CD4-positive, alpha-beta T cell treated with Interleukin-15 for 4 hours (primary cell): ENCODE results near the gene C16orf54.
"Not testable (repeated sequence)": the region's sequence is repeated elsewhere in the genome, so short reads cannot be mapped to it uniquely, and the experiment has no call there.

ENCODE experiments used
- DNase-seq: peaks from one replicate; pipeline ENCODE4 v3.0.0-alpha.2; 2020; ENCODE audit warnings: low spot score

The C16orf54 gene

GRCh38 chr16:29739927-29740629 is 5.7 kb downstream of the C16orf54 start:
- not testable (repeated sequence) for DNase-seq

GRCh38 chr16:29738514-29738913 is 7.3 kb downstream of the C16orf54 start:
- peak; percentile 79 for DNase-seq

- no peak for DNase-seq
Observed at GRCh38 chr16:29737713-29738112, 8.1 kb downstream of the C16orf54 start.

- DNase-seq, result no peak
Observed at GRCh38 chr16:29736764-29737163, 9.0 kb downstream of the C16orf54 start.

GRCh38 chr16:29736112-29736511 is 9.7 kb downstream of the C16orf54 start:
- no peak for DNase-seq

- DNase-seq, result no peak
Observed at GRCh38 chr16:29734786-29735185, 11.0 kb downstream of the C16orf54 start.

- DNase-seq, result peak; percentile 18
Observed at GRCh38 chr16:29731768-29732601, 13.8 kb downstream of the C16orf54 start.

GRCh38 chr16:29730649-29731048 is 15.1 kb downstream of the C16orf54 start:
- no peak for DNase-seq

- DNase-seq, result no peak
Observed at GRCh38 chr16:29729116-29729521, 16.7 kb downstream of the C16orf54 start.

- no peak for DNase-seq
Observed at GRCh38 chr16:29727452-29727851, 18.3 kb downstream of the C16orf54 start.

GRCh38 chr16:29726845-29727377 is 18.9 kb downstream of the C16orf54 start:
- DNase-seq, result no peak

GRCh38 chr16:29721167-29721879 is 24.5 kb downstream of the C16orf54 start:
- peak; percentile 50 for DNase-seq

- DNase-seq, result no peak
Observed at GRCh38 chr16:29720703-29721102, 25.1 kb downstream of the C16orf54 start.

GRCh38 chr16:29719063-29719462 is 26.7 kb downstream of the C16orf54 start:
- DNase-seq, result no peak

GRCh38 chr16:29717113-29717512 is 28.7 kb downstream of the C16orf54 start:
- DNase-seq, result no peak

GRCh38 chr16:29714972-29715371 is 30.8 kb downstream of the C16orf54 start:
- DNase-seq, result no peak

- DNase-seq, result no peak
Observed at GRCh38 chr16:29714396-29714795, 31.4 kb downstream of the C16orf54 start.

GRCh38 chr16:29712809-29713208 is 33.0 kb downstream of the C16orf54 start:
- no peak for DNase-seq

- DNase-seq, result peak; percentile 83
Observed at GRCh38 chr16:29710227-29711219, 35.3 kb downstream of the C16orf54 start.

- DNase-seq, result not testable (repeated sequence)
Observed at GRCh38 chr16:29709657-29710056, 36.1 kb downstream of the C16orf54 start.
